HG02970 (cell line): ENCODE data around the gene SHISA4.
"Not testable (repeated sequence)": the region's sequence is repeated elsewhere in the genome, so short reads cannot be mapped to it uniquely, and the experiment has no call there.

Experiments used
- ATAC-seq: cut with Tn5 transposase; IDR thresholded peaks from one replicate; pipeline ENCODE4 v1.9.1; 2021; ENCODE audit warnings: mild to moderate bottlenecking, moderate library complexity, moderate number of reproducible peaks; ENCODE audit not compliant: unreplicated experiment, low FRiP score

The SHISA4 gene, protein sequence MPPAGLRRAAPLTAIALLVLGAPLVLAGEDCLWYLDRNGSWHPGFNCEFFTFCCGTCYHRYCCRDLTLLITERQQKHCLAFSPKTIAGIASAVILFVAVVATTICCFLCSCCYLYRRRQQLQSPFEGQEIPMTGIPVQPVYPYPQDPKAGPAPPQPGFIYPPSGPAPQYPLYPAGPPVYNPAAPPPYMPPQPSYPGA

DNA sequence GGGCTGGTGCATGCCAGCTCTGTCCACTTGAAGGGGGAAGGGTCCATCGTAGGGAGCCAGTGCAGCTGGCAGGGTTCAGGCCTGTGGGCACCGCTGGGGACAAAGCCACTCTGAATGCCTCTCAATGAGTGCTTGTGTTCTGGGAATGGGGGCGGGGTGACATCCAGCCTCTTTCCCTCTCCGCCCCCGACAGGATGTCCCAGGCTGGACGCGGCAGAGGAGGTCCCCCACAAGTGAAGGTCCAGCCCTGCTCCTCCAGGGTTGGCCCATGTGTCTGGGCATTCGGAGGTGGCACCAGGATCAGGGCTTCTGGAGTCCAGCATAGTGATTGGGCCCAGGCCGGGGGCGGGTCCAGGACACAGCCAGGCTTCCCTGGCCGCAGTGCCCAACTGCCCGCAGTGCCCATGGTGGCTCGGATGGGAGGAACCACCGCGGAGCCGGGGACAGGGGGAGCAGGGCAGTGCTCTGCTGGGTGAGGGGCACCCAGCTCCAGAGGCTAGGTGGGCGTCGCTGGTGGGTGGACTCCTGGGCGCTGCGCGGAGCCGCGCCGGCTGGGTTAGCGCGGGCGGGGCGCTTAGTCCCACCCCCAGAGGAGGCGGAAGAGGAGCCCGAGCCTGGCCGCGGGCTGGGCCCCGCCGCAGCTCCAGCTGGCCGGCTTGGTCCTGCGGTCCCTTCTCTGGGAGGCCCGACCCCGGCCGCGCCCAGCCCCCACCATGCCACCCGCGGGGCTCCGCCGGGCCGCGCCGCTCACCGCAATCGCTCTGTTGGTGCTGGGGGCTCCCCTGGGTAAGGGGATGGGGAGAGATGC lies at the start of gene SHISA4:
SHISA4 (plus strand) TSS at position 617 of the 808 bp plus-strand sequence; CDS start at position 714, 97 bp downstream.
- no peak for ATAC-seq

- ATAC-seq = not testable (repeated sequence)
Measured at GRCh38 chr1:201839089-201839488, 49.6 kb upstream of the SHISA4 start.

- no peak for ATAC-seq
Measured at GRCh38 chr1:201840055-201840454, 48.6 kb upstream of the SHISA4 start.

DNA sequence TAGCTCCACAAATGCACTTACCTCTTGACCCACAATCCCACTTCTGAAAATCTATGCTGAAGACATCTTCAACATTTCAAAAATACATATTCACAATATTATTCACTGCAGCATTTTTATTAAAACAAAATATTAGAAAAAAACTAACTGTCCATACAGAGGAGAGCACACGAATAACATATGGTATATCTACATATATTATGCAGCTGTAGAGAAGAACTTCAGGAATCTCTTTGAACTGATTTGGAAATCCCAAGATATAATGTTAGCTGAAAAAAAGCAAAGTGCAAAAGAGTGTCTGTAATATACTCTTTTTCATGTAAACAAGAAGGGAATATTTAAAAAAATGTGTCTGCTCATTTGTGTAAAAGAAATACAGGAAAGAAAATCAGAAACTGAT lies 48.2 kb upstream of the SHISA4 start:
- no peak for ATAC-seq

DNA sequence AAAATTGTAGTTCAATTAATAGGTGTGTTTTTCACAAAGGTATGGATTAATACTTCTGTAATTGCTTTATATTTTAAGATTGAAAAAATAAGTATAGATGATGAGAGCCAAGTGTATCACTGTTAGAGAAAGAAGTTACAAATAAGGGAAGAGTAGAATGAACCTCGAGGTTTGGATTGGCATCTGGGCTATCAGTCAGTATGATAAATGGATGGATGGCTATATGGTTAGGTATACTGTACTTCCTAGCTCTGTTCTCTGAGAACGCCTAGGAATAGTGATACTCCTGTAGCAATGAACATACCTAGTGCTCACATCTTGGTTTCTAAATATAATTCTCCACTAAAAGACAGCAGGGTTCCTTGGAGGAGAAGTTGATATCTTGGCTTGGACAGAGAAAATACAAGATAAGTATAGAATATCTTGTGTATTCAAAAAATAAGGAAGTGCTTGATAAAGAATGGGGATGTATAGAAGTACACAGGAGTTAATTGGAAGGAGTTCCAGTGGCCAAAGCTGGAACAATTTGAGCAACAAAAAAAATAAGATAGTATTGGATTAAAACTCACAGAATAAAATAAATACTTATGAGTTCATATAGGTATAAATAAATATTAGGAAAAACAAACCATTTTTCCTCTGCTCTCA lies 47.3 kb upstream of the SHISA4 start:
- no peak for ATAC-seq

GRCh38 chr1:201842472-201843027 lies 46.1 kb upstream of the SHISA4 start:
- ATAC-seq = no peak

- ATAC-seq = no peak
Measured at GRCh38 chr1:201845331-201846083, 43.2 kb upstream of the SHISA4 start.

- no peak for ATAC-seq
Measured at GRCh38 chr1:201847150-201847549, 41.5 kb upstream of the SHISA4 start.

DNA sequence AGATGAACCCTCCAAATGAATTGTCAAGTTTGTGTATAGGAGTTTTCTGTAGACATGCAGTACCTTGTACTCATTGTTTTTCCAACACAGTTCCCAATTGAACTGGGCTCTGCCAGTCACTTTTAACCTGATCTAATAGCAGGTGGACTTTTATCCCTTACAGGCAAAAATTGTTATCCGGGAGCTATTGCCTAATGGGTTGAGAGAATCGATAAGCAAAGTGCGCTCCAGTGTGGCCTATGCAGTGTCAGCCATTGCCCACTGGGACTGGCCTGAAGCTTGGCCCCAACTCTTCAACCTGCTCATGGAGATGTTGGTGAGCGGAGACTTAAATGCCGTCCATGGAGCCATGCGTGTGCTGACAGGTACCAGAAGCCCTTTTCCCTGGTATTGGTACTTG lies 40.5 kb upstream of the SHISA4 start:
- no peak for ATAC-seq

DNA sequence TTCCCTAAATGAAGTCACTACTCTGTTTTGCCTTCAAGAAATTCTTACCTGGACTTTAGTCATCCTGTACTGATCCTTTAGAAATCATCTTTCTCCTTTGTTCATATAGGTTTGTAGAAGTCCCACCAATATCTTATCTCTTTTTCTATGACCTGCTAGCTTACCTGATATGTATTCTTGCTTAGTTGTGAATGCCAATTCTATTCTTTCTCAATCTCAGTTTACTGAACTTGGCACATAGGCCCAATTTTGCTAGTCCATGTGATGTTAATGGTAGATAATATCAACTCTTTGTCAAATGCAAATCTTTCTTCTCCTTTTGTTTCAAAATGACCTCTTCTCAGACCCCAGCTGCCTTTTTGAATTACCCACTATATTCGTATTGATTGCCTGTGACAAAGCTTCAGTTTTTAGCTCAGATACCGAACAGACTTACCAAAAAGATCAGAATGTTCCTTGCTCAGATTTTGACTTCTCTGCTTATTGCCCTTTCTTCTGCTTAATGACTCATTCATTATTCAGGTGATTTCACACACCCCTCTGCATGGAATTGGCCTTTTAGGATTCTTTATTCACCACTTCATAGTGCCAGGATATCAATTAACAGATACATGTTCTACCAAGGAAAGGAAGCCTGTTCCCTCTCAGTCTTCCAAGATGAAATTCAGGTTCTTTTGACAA lies 39.2 kb upstream of the SHISA4 start:
- ATAC-seq = no peak

DNA sequence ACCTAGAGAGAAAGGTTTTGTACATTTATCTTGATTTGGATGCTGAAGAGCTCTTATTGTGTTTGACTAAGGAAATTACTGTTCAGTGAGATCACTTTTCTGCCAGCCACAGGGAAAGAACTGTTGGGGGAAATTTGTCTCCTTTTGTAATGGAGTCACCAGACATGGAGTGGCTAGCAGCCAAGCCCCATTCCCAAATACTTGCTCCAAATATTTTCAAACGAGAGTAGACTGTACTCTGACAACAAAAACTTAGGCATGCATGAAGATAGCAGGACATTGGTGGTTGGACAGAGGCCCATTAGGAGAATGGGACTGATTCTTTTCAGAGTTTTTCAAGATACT lies 38.7 kb upstream of the SHISA4 start:
- ATAC-seq = no peak

DNA sequence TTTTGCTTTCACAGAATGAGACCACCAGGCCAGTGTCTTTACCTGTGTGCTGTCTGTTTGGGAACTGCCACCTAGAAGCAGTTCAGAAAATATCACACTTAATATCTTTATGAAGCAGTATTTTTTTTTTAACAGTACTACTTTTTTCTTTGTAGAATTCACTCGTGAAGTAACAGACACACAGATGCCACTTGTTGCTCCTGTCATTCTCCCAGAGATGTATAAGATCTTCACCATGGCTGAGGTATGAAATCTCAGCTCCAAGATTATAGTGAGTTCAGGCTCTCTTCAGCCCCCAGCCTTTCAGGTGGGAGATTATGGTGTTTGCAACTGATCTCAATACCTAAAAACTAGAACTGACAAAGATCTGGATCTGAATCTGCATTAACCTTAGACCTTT lies 36.7 kb upstream of the SHISA4 start:
- no peak for ATAC-seq

DNA sequence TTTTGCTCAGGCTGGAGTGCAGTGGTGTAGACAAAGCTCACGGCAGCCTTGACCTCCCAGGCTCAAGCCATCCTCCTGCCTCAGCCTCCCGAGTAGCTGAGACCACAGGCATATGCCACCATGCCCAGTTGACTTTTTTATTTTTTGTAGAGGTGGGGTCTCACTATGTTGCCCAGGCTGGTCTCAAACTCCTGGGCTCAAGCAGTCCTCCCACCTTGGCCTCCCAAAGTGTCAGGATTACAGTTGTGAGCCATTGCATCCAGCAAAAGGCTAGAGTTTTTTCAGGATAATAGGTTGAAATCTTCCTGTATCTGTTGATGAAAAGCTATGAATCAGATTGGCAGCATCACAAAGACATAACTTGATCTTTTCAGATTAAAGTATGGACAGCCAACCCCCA lies 32.0 kb upstream of the SHISA4 start:
- ATAC-seq = not testable (repeated sequence)

DNA sequence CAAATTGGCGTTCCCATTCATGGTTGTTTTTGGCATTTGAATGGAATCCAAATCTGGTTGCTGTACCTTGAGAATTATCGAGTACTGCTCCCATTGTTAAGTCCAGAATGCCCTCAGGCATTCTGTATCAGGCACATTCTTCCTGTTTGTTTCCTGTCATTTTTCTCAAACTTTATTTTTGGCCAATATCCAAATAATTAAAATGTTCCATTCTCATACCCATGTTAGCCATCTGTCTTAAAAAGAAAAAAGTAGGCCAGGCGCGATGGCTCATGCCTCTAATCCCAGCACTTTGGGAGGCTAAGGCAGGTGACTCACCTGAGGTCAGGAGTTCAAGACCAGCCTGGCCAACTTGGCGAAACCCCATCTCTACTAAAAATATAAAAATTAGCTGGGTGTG lies 29.3 kb upstream of the SHISA4 start:
- no peak for ATAC-seq

DNA sequence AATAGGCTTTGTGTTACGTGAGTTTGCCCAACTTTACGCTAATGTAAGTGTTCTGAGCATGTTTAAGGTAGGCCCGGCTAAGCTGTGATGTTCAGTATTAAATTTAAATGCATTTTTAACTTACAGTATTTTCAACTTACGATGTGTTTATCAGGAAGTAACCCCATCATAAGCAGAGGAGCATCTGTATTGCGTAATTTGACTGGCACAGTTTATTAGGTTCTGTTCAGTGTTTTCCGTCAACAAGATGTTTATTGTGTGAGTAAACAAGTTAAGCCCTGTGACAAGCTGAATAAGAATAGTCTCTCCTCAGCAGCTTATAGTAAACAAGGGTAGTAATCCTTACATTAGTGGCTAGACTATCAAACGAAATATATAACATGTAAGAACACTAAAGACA lies 27.2 kb upstream of the SHISA4 start:
- no peak for ATAC-seq

- ATAC-seq = no peak
Measured at GRCh38 chr1:201870397-201870796, 18.3 kb upstream of the SHISA4 start.

- ATAC-seq = no peak
Measured at GRCh38 chr1:201874672-201875071, 14.0 kb upstream of the SHISA4 start.

- no peak for ATAC-seq
Measured at GRCh38 chr1:201876148-201876818, 12.4 kb upstream of the SHISA4 start.

GRCh38 chr1:201877877-201878401 lies 10.8 kb upstream of the SHISA4 start:
- ATAC-seq = no peak
